ENCODE measurements around the gene CFAP46. TPM values are rescaled to one million over a fixed set of nuclear protein-coding genes. Genes with fewer than 3 reads are reported as not detected.

Gene CFAP46
- polyA plus RNA-seq, 1 donor from 2014 or later: 2.6 TPM

DNA sequence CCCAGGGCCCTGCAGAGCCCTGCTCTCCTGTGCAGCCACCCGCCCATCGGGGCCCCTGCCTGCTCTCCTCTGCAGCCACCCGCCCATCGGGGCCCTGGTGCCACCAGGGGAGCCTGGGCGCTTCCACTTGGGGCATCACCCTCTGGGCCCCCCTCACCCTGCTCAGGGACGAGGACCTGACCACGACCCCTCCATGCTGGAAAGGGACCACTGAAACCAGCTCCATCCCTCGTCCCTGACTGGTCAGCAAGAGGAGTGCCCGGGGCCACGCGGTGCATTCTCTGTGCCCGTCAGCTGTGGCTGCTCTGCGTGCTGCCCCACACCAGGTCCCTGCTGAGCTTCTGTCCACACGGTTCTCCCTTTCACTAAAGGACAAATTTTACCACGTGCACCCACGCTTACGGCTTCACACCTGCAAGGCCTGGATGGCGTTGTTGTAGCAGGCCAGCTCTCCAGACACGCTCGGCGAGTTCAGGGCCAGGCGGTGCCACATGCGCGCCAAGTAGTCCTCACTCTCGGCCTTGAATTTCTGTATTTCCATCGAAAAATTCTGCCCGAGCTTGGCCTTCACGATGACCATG, 57.6 kb downstream of the CFAP46 start:
- Histone ChIP-seq H3K27me3 (ENCODE audit: insufficient read depth, low read depth, low read length) (no peaks in the 10 kb centered on the region), H3K4me2 (ENCODE audit: low read length) (no peak overlapping the region), H3K79me2 (replicated peaks; ENCODE audit: insufficient read depth, low read length) (no peaks in the 10 kb centered on the region), H3K9me3 (ENCODE audit: low read length) (no peaks in the 10 kb centered on the region), H3K4me3 (ENCODE audit: low read length) (no peak overlapping the region), H3K36me3 (ENCODE audit: insufficient read depth, low read length) (no peaks in the 10 kb centered on the region), H3F3A (ENCODE audit: insufficient read depth, low read length, poor library complexity, severe bottlenecking) (no peaks in the 10 kb centered on the region), H2AFZ (ENCODE audit: low read depth, low read length) (no peak overlapping the region), H4K20me1 (ENCODE audit: insufficient read depth) (no peaks in the 10 kb centered on the region), H3K9me2 (ENCODE audit: insufficient read depth, low read length) (no peaks in the 10 kb centered on the region), H3K27ac (ENCODE audit: low read length) (no peak overlapping the region), H3K9ac (ENCODE audit: low read length) (no peak overlapping the region)
- TF ChIP-seq, protein P1, sequence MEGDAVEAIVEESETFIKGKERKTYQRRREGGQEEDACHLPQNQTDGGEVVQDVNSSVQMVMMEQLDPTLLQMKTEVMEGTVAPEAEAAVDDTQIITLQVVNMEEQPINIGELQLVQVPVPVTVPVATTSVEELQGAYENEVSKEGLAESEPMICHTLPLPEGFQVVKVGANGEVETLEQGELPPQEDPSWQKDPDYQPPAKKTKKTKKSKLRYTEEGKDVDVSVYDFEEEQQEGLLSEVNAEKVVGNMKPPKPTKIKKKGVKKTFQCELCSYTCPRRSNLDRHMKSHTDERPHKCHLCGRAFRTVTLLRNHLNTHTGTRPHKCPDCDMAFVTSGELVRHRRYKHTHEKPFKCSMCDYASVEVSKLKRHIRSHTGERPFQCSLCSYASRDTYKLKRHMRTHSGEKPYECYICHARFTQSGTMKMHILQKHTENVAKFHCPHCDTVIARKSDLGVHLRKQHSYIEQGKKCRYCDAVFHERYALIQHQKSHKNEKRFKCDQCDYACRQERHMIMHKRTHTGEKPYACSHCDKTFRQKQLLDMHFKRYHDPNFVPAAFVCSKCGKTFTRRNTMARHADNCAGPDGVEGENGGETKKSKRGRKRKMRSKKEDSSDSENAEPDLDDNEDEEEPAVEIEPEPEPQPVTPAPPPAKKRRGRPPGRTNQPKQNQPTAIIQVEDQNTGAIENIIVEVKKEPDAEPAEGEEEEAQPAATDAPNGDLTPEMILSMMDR (IDR thresholded peaks at IDR 0.05; ENCODE audit: poor library complexity, severe bottlenecking): no peak
- TF ChIP-seq MXI1 (conservative IDR thresholded peaks at IDR 0.05; ENCODE audit: poor library complexity, severe bottlenecking) (no peak), TAF1 (IDR thresholded peaks at IDR 0.05; ENCODE audit: low read depth) (no peak), EP300 (conservative IDR thresholded peaks at IDR 0.05; ENCODE audit: poor library complexity, severe bottlenecking) (no peak), POLR2AphosphoS5 (IDR thresholded peaks at IDR 0.05) (no peak), EZH2 (IDR thresholded peaks at IDR 0.05; ENCODE audit: borderline replicate concordance, insufficient read depth, low read length, poor library complexity, severe bottlenecking) (no peak), SMC3 (conservative IDR thresholded peaks at IDR 0.05; ENCODE audit: poor library complexity) (no peak), RAD21 (conservative IDR thresholded peaks at IDR 0.05) (no peak)
- TF ChIP-seq, protein P2, sequence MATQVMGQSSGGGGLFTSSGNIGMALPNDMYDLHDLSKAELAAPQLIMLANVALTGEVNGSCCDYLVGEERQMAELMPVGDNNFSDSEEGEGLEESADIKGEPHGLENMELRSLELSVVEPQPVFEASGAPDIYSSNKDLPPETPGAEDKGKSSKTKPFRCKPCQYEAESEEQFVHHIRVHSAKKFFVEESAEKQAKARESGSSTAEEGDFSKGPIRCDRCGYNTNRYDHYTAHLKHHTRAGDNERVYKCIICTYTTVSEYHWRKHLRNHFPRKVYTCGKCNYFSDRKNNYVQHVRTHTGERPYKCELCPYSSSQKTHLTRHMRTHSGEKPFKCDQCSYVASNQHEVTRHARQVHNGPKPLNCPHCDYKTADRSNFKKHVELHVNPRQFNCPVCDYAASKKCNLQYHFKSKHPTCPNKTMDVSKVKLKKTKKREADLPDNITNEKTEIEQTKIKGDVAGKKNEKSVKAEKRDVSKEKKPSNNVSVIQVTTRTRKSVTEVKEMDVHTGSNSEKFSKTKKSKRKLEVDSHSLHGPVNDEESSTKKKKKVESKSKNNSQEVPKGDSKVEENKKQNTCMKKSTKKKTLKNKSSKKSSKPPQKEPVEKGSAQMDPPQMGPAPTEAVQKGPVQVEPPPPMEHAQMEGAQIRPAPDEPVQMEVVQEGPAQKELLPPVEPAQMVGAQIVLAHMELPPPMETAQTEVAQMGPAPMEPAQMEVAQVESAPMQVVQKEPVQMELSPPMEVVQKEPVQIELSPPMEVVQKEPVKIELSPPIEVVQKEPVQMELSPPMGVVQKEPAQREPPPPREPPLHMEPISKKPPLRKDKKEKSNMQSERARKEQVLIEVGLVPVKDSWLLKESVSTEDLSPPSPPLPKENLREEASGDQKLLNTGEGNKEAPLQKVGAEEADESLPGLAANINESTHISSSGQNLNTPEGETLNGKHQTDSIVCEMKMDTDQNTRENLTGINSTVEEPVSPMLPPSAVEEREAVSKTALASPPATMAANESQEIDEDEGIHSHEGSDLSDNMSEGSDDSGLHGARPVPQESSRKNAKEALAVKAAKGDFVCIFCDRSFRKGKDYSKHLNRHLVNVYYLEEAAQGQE (IDR thresholded peaks at IDR 0.05; ENCODE audit: borderline replicate concordance): no peak

DNA sequence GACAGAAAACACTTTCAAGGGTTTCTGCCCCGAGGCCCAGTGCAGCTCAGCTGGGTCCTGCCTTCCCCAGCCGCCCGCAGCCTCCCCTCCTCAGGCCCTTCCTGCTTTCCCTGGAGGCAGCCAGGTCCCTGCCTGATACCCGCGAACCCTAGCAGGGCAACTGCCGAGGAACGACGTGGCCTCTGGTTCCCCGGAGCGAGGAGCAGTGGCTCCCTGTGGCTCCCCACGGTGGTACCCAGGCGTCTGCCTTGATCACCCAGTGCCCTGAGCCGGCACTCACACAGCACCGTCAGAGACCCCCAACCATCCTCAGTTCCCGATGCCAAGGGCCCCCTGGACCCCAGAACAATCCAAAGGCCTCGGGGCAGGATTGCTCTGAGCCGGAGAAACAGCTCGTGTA, 58.3 kb downstream of the CFAP46 start:
- no peaks in the 10 kb centered on the region for H3K79me2 ChIP-seq (replicated peaks; ENCODE audit: insufficient read depth, low read length)
- H3K36me3 ChIP-seq (ENCODE audit: insufficient read depth, low read length): no peaks in the 10 kb centered on the region

More for the DNA sequence above, 58.3 kb downstream of the CFAP46 start:
- Histone ChIP-seq H3K9ac (ENCODE audit: low read length) (no peak overlapping the region), H3K27ac (ENCODE audit: low read length) (no peak overlapping the region), H3K9me2 (ENCODE audit: insufficient read depth, low read length) (no peaks in the 10 kb centered on the region), H3K4me2 (ENCODE audit: low read length) (no peak overlapping the region), H3F3A (ENCODE audit: insufficient read depth, low read length, poor library complexity, severe bottlenecking) (no peaks in the 10 kb centered on the region), H3K9me3 (ENCODE audit: low read length) (no peaks in the 10 kb centered on the region), H3K27me3 (ENCODE audit: insufficient read depth, low read depth, low read length) (no peaks in the 10 kb centered on the region), H3K4me3 (ENCODE audit: low read length) (no peak overlapping the region), H2AFZ (ENCODE audit: low read depth, low read length) (no peak overlapping the region), H4K20me1 (ENCODE audit: insufficient read depth) (no peaks in the 10 kb centered on the region)
- no peak for TF ChIP-seq POLR2AphosphoS5 (IDR thresholded peaks at IDR 0.05)
- TF ChIP-seq SMC3 (conservative IDR thresholded peaks at IDR 0.05; ENCODE audit: poor library complexity): no peak
- TF ChIP-seq, protein P1 (IDR thresholded peaks at IDR 0.05; ENCODE audit: poor library complexity, severe bottlenecking): no peak
- no peak for TF ChIP-seq RAD21 (conservative IDR thresholded peaks at IDR 0.05)
- TF ChIP-seq TAF1 (IDR thresholded peaks at IDR 0.05; ENCODE audit: low read depth): no peak

All from neural cell (in vitro differentiated cells).